ENCODE results near the gene SH3PXD2A. TPM values are rescaled to one million over a fixed set of nuclear protein-coding genes. Genes with fewer than 3 reads are reported as not detected.

The SH3PXD2A gene
- total RNA-seq, 4 donors from 2014 or later: 128 to 154 (median 136) TPM

- no peaks in the 10 kb centered on the region for H3K9me3 ChIP-seq
- H3K27me3 ChIP-seq: no peaks in the 10 kb centered on the region
- peak overlapping the region; percentile 3 to 90 (median 68) for H3K27ac ChIP-seq
- H3K4me1 ChIP-seq: peaks cover 0 to 95% (median 31%) of the 10 kb centered on the region in 4 donors
- 56 to 70% methylated on average over 5 of the region's 5 CpGs for WGBS, 2 donors
- no peak for TF ChIP-seq EP300 (IDR thresholded peaks at IDR 0.05)
- H3K4me3 ChIP-seq: no peak overlapping the region
- no peak for DNase-seq (ENCODE audit: low spot score in 2 of 2)
- no peaks in the 10 kb centered on the region for H3K36me3 ChIP-seq
Observed at GRCh38 chr10:103729851-103730250, 125.5 kb downstream of the SH3PXD2A start.

GRCh38 chr10:103727991-103728689 is 127.2 kb downstream of the SH3PXD2A start:
- no peak for TF ChIP-seq CTCF (IDR thresholded peaks at IDR 0.05)
- TF ChIP-seq EP300 (IDR thresholded peaks at IDR 0.05): no peak
- TF ChIP-seq POLR2A (IDR thresholded peaks at IDR 0.05): no peak
- Histone ChIP-seq H3K27me3 (no peaks in the 10 kb centered on the region), H3K27ac (peak overlapping the region; percentile 52 to 90 (median 72)), H3K36me3 (peaks cover 0 to 9% (median 0%) of the 10 kb centered on the region in 3 donors), H3K9me3 (no peaks in the 10 kb centered on the region), H3K4me3 (no peak overlapping the region), H3K4me1 (peaks cover 0 to 87% (median 31%) of the 10 kb centered on the region in 4 donors)
- 63 to 72% methylated on average over 7 of the region's 7 CpGs for WGBS, 2 donors
- no peak for DNase-seq (ENCODE audit: low spot score in 2 of 2)

DNA sequence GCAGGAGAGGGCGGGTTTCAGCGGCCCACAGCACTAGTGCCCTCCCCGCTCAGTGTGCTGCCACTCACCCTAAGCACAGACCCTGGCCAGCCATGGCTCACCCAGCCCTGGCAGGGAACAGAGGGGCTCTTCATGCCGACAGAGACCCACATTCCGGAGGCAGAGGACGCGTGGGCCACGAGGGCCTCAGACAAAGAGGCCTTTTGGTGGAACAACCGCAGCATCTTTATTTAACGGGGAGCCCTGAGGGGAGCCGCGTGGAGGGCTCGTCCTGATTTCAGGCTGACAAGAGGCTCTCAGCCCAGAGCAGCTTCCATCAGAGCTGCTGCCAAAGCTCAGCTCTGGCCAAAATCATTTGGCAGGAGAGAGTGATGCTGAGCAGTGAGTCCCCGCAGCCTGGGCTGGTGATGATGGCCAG is 127.8 kb downstream of the SH3PXD2A start:
- DNase-seq (ENCODE audit: low spot score in 2 of 2): no peak
- H3K27ac ChIP-seq: peak overlapping the region; percentile 43 to 90 (median 68)
- WGBS, 2 donors: 37 to 53% methylated on average over 7 to 10 of the region's 14 CpGs

GRCh38 chr10:103726637-103727036 is 128.7 kb downstream of the SH3PXD2A start:
- no peak for TF ChIP-seq CTCF (IDR thresholded peaks at IDR 0.05)
- no peak for TF ChIP-seq POLR2A (IDR thresholded peaks at IDR 0.05)
- no peak for TF ChIP-seq EP300 (IDR thresholded peaks at IDR 0.05)
- Histone ChIP-seq H3K36me3 (peaks cover 0 to 19% (median 0%) of the 10 kb centered on the region in 3 donors), H3K27ac (peak overlapping the region; percentile 43 to 90 (median 68)), H3K4me1 (peaks cover 0 to 79% (median 28%) of the 10 kb centered on the region in 4 donors), H3K9me3 (no peaks in the 10 kb centered on the region), H3K4me3 (no peak overlapping the region), H3K27me3 (no peaks in the 10 kb centered on the region)
- 74 to 92% methylated on average over 1 of the region's 1 CpG for WGBS, 2 donors
- no peak for DNase-seq (ENCODE audit: low spot score in 2 of 2)

More for the DNA sequence above, 127.8 kb downstream of the SH3PXD2A start:
- peaks cover 0 to 86% (median 30%) of the 10 kb centered on the region in 4 donors for H3K4me1 ChIP-seq
- H3K9me3 ChIP-seq: no peaks in the 10 kb centered on the region
- peak overlapping the region in 1 of 4 donors; percentile 2 for H3K4me3 ChIP-seq
- peaks cover 0 to 15% (median 0%) of the 10 kb centered on the region in 3 donors for H3K36me3 ChIP-seq
- TF ChIP-seq EP300 (IDR thresholded peaks at IDR 0.05) (peak in 1 of 2 donors; percentile 87), POLR2A (IDR thresholded peaks at IDR 0.05) (no peak)
- no peaks in the 10 kb centered on the region for H3K27me3 ChIP-seq

DNA sequence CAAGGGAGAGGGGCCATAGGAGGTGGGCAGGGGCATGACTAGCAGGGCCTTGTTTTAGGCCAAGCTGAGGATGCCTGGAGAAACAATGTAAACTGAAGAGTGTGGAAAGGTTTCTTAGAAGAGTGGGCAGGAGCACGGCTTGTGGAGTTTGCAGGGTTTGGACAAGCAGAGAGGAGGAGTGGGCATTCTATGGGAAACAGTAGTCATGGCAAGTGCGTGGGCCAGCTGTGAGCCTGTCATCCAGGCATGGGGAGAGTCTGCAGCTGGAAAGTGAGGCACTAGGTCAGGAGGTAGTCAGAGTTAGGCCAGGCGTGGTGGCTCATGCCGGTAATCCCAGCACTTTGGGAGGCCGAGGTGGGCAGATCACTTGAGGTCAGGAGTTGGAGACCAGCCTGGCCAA is 130.1 kb downstream of the SH3PXD2A start:
- peaks cover 0 to 21% (median 0%) of the 10 kb centered on the region in 3 donors for H3K36me3 ChIP-seq
- peak overlapping the region in 3 of 4 donors; percentile 20 to 90 (median 84) for H3K27ac ChIP-seq
- no peaks in the 10 kb centered on the region for H3K27me3 ChIP-seq
- H3K4me3 ChIP-seq: no peak overlapping the region
- no peak for DNase-seq (ENCODE audit: low spot score in 2 of 2)
- WGBS, 2 donors: 81 to 90% methylated on average over 5 of the region's 5 CpGs
- TF ChIP-seq EP300 (IDR thresholded peaks at IDR 0.05) (no peak), CTCF (IDR thresholded peaks at IDR 0.05) (no peak), POLR2A (IDR thresholded peaks at IDR 0.05) (no peak)
- peaks cover 0 to 80% (median 29%) of the 10 kb centered on the region in 4 donors for H3K4me1 ChIP-seq
- no peaks in the 10 kb centered on the region for H3K9me3 ChIP-seq

DNA sequence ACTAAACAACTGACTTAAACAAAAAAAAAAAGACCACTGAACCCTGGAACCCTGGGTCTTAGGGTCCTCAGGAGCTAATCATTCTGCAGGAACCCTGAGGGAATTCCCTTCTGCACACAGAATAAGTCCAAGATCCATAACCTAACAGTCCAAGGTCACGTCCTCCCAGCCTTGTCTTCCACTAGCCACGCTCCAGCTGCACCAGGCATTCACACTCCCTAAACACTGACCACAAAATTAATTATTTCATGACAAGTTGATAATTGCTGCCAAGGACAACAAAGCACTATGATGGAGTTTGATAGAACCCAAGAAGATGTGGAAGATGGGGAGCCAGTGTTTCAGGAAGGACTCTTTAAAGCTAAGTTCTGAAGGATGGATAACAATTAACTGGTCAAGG is 130.6 kb downstream of the SH3PXD2A start:
- peak overlapping the region in 3 of 4 donors; percentile 20 to 90 (median 84) for H3K27ac ChIP-seq
- no peak overlapping the region for H3K4me3 ChIP-seq
- peaks cover 0 to 21% (median 0%) of the 10 kb centered on the region in 3 donors for H3K36me3 ChIP-seq
- 73 to 75% methylated on average over 2 of the region's 2 CpGs for WGBS, 2 donors
- no peaks in the 10 kb centered on the region for H3K9me3 ChIP-seq
- no peaks in the 10 kb centered on the region for H3K27me3 ChIP-seq
- TF ChIP-seq CTCF (IDR thresholded peaks at IDR 0.05): no peak
- no peak for TF ChIP-seq POLR2A (IDR thresholded peaks at IDR 0.05)
- TF ChIP-seq EP300 (IDR thresholded peaks at IDR 0.05): no peak
- no peak for DNase-seq (ENCODE audit: low spot score in 2 of 2)
- peaks cover 0 to 80% (median 30%) of the 10 kb centered on the region in 4 donors for H3K4me1 ChIP-seq
